BJ (cell line): ENCODE results near the gene OXER1. TPM values are rescaled to one million over a fixed set of nuclear protein-coding genes. Genes with fewer than 3 reads are reported as not detected.

Experiments
- CTCF ChIA-PET: fragments of 350-600 bp; formaldehyde crosslinking; extraction: SDS; loops from one replicate; lab custom pipeline; 2021; ENCODE audit warnings: antibody characterized with exemption, inconsistent platforms; lab: Yijun Ruan, JAX
- POLR2A ChIA-PET: fragments of 300-600 bp; sonication (Branson Sonifier 250); formaldehyde crosslinking; extraction: SDS; loops from one replicate; lab custom pipeline; 2021; ENCODE audit warnings: antibody characterized with exemption; lab: Charles Lee
- DNase-seq: peaks from one replicate; pipeline ENCODE4 v3.0.0-alpha.2; 2011; ENCODE audit warnings: low read depth
- H3K27me3 ChIP-seq: 2 replicates; pipeline ENCODE4 v1.6.0; 2011; ENCODE audit warnings: low read length; ENCODE audit not compliant: control insufficient read depth, insufficient read depth
- H3K36me3 ChIP-seq: 2 replicates; pipeline ENCODE4 v1.5.1; 2011; ENCODE audit warnings: low read length; ENCODE audit not compliant: control insufficient read depth, insufficient read depth
- H3K4me3 ChIP-seq: 2 replicates; pipeline ENCODE4 v1.5.1; 2011; ENCODE audit warnings: low read depth, mild to moderate bottlenecking, control low read depth, low read length
- polyA plus RNA-seq: library from polyadenylated mRNA; depleted of rRNA; stranded (reverse); fragments of >200 nt; gene quantifications from 2 replicates; pipeline ENCODE4 v1.2.3, GENCODE V29; 2011
- TF ChIP-seq, protein P1 (sequence below): IDR thresholded peaks from 2 replicates; pipeline ENCODE4 v1.5.1; 2011; ENCODE audit warnings: low read depth, mild to moderate bottlenecking, control low read depth, inconsistent platforms, low read length, moderate library complexity; ENCODE audit not compliant: insufficient read depth

OXER1 gene
- polyA plus RNA-seq, 1 experiment, result not detected

DNA sequence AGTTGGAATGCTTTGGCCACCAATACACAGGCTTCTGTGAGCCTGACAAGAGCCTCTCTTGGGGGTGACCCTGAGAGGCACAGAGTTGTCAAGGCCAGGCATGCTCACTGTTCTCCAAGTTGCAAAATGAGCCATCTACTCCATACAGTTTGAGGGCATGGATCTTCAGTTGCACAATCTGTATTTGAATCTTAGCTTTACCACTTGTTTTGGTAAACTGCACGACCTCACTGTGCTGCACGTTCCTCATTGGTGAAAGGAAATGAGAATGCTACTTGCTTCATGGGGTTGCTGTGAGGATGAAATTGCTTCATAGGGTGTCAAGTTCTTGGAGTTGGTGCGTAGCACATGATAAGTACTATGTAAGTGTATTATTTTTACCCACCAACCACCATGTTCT, 40.4 kb upstream of the OXER1 start:
- Histone ChIP-seq H3K27me3 (peaks cover 1% of the 10 kb centered on the region; the same call in 1 of the 2 replicates), H3K4me3 (no peak overlapping the region), H3K36me3 (no peaks in the 10 kb centered on the region)
- TF ChIP-seq, protein P1, sequence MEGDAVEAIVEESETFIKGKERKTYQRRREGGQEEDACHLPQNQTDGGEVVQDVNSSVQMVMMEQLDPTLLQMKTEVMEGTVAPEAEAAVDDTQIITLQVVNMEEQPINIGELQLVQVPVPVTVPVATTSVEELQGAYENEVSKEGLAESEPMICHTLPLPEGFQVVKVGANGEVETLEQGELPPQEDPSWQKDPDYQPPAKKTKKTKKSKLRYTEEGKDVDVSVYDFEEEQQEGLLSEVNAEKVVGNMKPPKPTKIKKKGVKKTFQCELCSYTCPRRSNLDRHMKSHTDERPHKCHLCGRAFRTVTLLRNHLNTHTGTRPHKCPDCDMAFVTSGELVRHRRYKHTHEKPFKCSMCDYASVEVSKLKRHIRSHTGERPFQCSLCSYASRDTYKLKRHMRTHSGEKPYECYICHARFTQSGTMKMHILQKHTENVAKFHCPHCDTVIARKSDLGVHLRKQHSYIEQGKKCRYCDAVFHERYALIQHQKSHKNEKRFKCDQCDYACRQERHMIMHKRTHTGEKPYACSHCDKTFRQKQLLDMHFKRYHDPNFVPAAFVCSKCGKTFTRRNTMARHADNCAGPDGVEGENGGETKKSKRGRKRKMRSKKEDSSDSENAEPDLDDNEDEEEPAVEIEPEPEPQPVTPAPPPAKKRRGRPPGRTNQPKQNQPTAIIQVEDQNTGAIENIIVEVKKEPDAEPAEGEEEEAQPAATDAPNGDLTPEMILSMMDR, result no peak
- CTCF ChIA-PET, result no interaction called here
- POLR2A ChIA-PET, result no interaction called here
- DNase-seq, result no peak

DNA sequence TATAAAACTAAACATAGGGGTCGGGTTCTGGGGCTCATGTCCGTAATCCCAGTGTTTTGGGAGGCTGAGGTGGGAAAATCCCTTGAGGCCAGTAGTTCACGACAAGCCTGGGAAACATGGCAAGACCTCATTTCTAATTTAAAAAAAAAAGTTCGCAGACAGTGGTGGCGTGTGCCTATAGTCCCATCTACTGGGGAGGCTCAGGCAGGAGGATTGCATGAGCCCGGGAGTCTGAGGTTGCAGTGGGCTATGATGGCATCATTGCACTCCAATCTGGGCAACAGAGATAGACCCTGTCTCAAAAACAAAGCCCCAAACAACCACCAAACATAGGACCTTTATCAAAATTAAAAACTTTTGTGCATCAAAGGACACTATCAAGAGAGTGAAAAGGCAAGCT, 38.2 kb upstream of the OXER1 start:
- DNase-seq, result no peak
- ChIA-PET POLR2A (no interaction called here), CTCF (no interaction called here)
- no peak overlapping the region for H3K4me3 ChIP-seq
- no peaks in the 10 kb centered on the region for H3K36me3 ChIP-seq
- TF ChIP-seq, protein P1, result no peak
- H3K27me3 ChIP-seq, result peaks cover 1% of the 10 kb centered on the region; the same call in 1 of the 2 replicates

DNA sequence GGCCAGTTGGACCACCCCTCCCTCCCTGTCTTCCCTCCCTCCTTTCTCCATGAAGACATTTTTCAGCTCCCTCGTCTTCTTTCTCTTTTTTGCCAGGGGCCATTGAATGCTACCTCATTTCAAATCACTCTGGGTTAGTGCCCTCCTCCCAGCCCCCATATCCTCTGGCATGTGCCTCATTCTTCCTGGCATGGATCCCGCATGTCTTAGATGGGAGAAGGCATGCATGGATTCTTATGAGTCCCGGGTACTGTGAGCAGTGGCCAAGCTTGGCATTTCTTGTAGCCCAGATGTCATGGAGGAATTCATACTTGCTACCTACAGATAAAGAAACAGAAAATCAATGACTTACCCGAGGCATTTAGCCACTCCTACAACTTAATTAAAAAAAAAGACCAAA, 37.4 kb upstream of the OXER1 start:
- ChIA-PET CTCF (no interaction called here), POLR2A (no interaction called here)
- TF ChIP-seq, protein P1, result no peak
- H3K27me3 ChIP-seq, result peaks cover 1% of the 10 kb centered on the region; the same call in 1 of the 2 replicates
- no peak overlapping the region for H3K4me3 ChIP-seq
- H3K36me3 ChIP-seq, result no peaks in the 10 kb centered on the region
- no peak for DNase-seq

DNA sequence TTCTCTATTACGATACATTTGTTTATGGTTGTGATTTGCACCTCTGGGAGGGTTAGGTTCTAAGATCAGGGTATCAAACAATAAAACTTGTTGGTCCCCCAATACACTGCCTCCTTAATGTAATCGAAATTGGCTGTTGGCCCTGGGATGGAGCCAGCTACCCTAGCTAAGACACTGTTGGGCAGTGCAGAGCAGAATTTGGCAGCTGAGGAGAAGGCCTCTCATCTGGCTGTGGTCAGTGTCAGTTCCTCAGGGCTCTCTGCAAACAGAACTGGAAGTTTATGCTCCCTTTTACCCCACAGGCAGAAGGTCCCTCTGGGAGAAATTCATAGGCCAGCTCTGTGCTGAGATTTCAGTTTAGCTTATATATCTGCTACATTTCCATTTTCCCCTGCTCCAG, 37.0 kb upstream of the OXER1 start:
- CTCF ChIA-PET, result no interaction called here
- TF ChIP-seq, protein P1, result no peak

DNA sequence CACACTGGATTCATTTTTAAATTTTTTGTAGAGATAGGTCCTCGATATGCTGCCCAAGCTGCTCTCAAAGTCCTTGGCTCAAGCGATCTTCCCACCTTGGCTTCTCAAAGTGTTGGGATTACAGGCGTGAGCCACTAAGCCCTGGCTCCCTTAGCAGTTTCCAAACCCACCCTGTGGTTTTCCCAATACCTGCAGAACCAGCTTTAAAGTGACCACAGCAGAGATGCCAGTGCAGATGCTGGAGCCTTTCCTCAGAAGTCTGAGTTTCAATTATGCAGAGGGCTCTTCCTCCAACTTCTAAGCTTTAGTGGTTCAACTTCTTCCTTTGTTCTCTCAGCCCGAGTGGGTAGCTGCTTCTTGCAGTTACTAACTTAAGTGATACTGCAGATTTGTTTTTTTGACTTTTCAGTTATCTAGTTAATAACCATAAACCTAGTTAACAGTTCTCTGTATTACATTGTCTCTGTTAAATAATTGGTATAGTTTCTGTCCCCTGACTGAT, 36.6 kb upstream of the OXER1 start:
- Histone ChIP-seq H3K36me3 (no peaks in the 10 kb centered on the region), H3K27me3 (peaks cover 1% of the 10 kb centered on the region; the same call in 1 of the 2 replicates), H3K4me3 (no peak overlapping the region)
- no peak for DNase-seq
- POLR2A ChIA-PET, result no interaction called here
- TF ChIP-seq, protein P1, result no peak
- CTCF ChIA-PET, result no interaction called here

More for the DNA sequence above, 37.0 kb upstream of the OXER1 start:
- Histone ChIP-seq H3K36me3 (no peaks in the 10 kb centered on the region), H3K27me3 (peaks cover 1% of the 10 kb centered on the region; the same call in 1 of the 2 replicates), H3K4me3 (no peak overlapping the region)
- POLR2A ChIA-PET, result no interaction called here
- no peak for DNase-seq
